ENCODE measurements around the gene PINLYP. TPM values are rescaled to one million over a fixed set of nuclear protein-coding genes. Genes with fewer than 3 reads are reported as not detected.

Gene PINLYP
- total and polyA plus RNA-seq, 2 donors from 2014 or later: 14.8 to 41.8 TPM

GRCh38 chr19:43616306-43616705 is 40.7 kb downstream of the PINLYP start:
- intact Hi-C loops (cut with DNase I): no loop called here
- no peaks in the 10 kb centered on the region for H3K9me3 ChIP-seq (ENCODE audit: control insufficient read depth in 2 of 3, insufficient read depth in 1 of 3, low read length in 3 of 3)
- no peak overlapping the region for H3K9ac ChIP-seq (ENCODE audit: low read length in 3 of 3)
- no peak overlapping the region for H3K27ac ChIP-seq (ENCODE audit: low read depth in 2 of 2, low read length in 2 of 2)
- H3K4me3 ChIP-seq (ENCODE audit: low read length in 3 of 3): no peak overlapping the region
- DNase-seq (no peak), FAIRE-seq (no peak)
- H3K27me3 ChIP-seq (ENCODE audit: control insufficient read depth, insufficient read depth, low read length): no peaks in the 10 kb centered on the region
- peaks cover 0 to 7% (median 0%) of the 10 kb centered on the region in 3 donors for H3K4me1 ChIP-seq (ENCODE audit: control insufficient read depth in 2 of 3, insufficient read depth in 2 of 3, low read depth in 1 of 3, low read length in 3 of 3)
- H3K36me3 ChIP-seq (ENCODE audit: control insufficient read depth in 2 of 3, insufficient read depth in 3 of 3, low read length in 3 of 3): peaks cover 0 to 9% (median 4%) of the 10 kb centered on the region in 3 donors
- no peak for TF ChIP-seq CTCF (IDR thresholded peaks at IDR 0.05; ENCODE audit: borderline replicate concordance, extremely low read depth, insufficient read depth)

GRCh38 chr19:43616954-43617353 is 41.4 kb downstream of the PINLYP start:
- H3K4me1 ChIP-seq (ENCODE audit: control insufficient read depth in 2 of 3, insufficient read depth in 2 of 3, low read depth in 1 of 3, low read length in 3 of 3): peaks cover 0 to 7% (median 0%) of the 10 kb centered on the region in 3 donors
- no peak overlapping the region for H3K9ac ChIP-seq (ENCODE audit: low read length in 3 of 3)
- H3K36me3 ChIP-seq (ENCODE audit: control insufficient read depth in 2 of 3, insufficient read depth in 3 of 3, low read length in 3 of 3): peaks cover 0 to 5% (median 3%) of the 10 kb centered on the region in 3 donors
- no peak for FAIRE-seq
- no peaks in the 10 kb centered on the region for H3K9me3 ChIP-seq (ENCODE audit: control insufficient read depth in 2 of 3, insufficient read depth in 1 of 3, low read length in 3 of 3)
- intact Hi-C loops (cut with DNase I): no loop called here
- H3K4me3 ChIP-seq (ENCODE audit: low read length in 3 of 3): no peak overlapping the region
- H3K27me3 ChIP-seq (ENCODE audit: control insufficient read depth, insufficient read depth, low read length): no peaks in the 10 kb centered on the region
- DNase-seq: no peak
- no peak for TF ChIP-seq CTCF (IDR thresholded peaks at IDR 0.05; ENCODE audit: borderline replicate concordance, extremely low read depth, insufficient read depth)
- no peak overlapping the region for H3K27ac ChIP-seq (ENCODE audit: low read depth in 2 of 2, low read length in 2 of 2)

GRCh38 chr19:43618921-43619261 is 43.3 kb downstream of the PINLYP start:
- H3K36me3 ChIP-seq (ENCODE audit: control insufficient read depth in 2 of 3, insufficient read depth in 3 of 3, low read length in 3 of 3): no peaks in the 10 kb centered on the region
- H3K4me1 ChIP-seq (ENCODE audit: control insufficient read depth in 2 of 3, insufficient read depth in 2 of 3, low read depth in 1 of 3, low read length in 3 of 3): peaks cover 0 to 7% (median 0%) of the 10 kb centered on the region in 3 donors
- peak overlapping the region; percentile 92 to 97 (median 92) for H3K4me3 ChIP-seq (ENCODE audit: low read length in 3 of 3)
- no peaks in the 10 kb centered on the region for H3K9me3 ChIP-seq (ENCODE audit: control insufficient read depth in 2 of 3, insufficient read depth in 1 of 3, low read length in 3 of 3)
- intact Hi-C loops (cut with DNase I): no loop called here
- DNase-seq (peak in 1 of 5 donors; percentile 76), FAIRE-seq (no peak)
- no peak for TF ChIP-seq CTCF (IDR thresholded peaks at IDR 0.05; ENCODE audit: borderline replicate concordance, extremely low read depth, insufficient read depth)
- H3K27ac ChIP-seq (ENCODE audit: low read depth in 2 of 2, low read length in 2 of 2): peak overlapping the region; percentile 93 to 95
- no peaks in the 10 kb centered on the region for H3K27me3 ChIP-seq (ENCODE audit: control insufficient read depth, insufficient read depth, low read length)
- H3K9ac ChIP-seq (ENCODE audit: low read length in 3 of 3): peak overlapping the region; percentile 83 to 98 (median 91)

Data from kidney (tissue), 14 donors.